GM12873 (cell line): ENCODE results near the gene KMT5C.

Source experiments
- TF ChIP-seq, protein P1 (sequence below): IDR thresholded peaks from 2 replicates; pipeline ENCODE4 v1.5.1; 2012; ENCODE audit warnings: low read depth, mild to moderate bottlenecking, moderate library complexity, low read length, control low read depth; ENCODE audit not compliant: insufficient read depth; ENCODE audit errors: missing control alignments

Gene KMT5C

DNA sequence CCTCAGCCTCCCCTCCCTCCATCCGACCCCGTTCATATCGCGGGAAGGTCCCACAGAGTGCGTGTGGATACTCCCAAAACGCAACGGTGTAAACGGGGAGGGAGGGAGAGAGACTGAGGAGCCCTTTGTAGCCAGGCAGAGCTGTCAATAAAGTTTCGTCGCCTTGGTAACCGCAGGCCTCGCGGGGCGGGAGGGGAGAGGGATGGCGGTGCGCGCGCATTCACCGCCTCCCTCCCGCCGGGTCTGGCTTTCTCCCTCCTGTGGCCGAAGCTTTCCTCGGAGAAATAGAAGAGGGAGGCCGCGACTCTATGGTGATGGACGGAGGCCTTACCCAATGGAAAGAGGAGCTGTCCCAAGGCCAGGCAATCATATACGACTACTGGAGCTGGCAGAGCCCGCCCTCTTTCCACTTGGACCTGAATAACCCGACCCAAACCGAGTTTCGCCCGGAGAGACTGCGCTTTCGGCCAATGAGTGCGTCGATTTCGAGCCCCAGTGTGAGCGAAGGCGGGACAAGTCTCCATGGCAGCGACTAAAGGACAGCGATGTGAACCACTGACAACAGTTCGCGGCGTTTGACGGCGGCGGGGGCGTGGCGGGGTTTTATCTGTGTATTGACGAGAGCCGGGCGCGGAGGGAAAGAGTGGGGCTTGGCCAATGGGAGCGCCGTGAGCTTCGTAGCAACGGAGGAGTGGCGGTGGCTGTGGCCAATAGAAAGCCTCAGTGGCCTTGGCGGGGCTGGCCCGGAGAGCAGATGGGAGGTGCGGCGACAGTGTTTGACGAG, at the start of gene KMT5C:
KMT5C (plus strand) TSS at position 772 of the 784 bp plus-strand sequence. CDS start 2,061 bp downstream, outside the sequence.
- TF ChIP-seq, protein P1, sequence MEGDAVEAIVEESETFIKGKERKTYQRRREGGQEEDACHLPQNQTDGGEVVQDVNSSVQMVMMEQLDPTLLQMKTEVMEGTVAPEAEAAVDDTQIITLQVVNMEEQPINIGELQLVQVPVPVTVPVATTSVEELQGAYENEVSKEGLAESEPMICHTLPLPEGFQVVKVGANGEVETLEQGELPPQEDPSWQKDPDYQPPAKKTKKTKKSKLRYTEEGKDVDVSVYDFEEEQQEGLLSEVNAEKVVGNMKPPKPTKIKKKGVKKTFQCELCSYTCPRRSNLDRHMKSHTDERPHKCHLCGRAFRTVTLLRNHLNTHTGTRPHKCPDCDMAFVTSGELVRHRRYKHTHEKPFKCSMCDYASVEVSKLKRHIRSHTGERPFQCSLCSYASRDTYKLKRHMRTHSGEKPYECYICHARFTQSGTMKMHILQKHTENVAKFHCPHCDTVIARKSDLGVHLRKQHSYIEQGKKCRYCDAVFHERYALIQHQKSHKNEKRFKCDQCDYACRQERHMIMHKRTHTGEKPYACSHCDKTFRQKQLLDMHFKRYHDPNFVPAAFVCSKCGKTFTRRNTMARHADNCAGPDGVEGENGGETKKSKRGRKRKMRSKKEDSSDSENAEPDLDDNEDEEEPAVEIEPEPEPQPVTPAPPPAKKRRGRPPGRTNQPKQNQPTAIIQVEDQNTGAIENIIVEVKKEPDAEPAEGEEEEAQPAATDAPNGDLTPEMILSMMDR = no peak

DNA sequence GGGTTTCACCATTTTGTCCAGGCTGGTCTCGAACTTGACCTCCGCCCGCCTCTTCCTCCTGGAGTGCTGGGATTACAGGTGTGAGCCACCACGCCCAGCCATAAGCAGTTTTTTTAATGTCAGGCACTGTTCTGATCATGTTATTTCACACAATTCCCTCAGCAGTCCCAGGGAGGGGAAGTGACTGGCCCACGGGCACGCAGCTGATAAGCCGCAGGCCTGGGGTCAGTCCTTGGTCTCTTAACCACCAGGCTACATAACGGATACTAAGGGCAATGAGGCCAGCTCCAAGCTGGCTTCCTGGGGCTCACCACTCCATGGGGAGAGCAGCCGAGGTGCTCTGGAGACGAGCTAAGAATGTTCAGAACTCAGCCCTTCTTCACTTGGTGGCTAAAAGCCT, 42.4 kb upstream of the KMT5C start:
- TF ChIP-seq, protein P1 = no peak

DNA sequence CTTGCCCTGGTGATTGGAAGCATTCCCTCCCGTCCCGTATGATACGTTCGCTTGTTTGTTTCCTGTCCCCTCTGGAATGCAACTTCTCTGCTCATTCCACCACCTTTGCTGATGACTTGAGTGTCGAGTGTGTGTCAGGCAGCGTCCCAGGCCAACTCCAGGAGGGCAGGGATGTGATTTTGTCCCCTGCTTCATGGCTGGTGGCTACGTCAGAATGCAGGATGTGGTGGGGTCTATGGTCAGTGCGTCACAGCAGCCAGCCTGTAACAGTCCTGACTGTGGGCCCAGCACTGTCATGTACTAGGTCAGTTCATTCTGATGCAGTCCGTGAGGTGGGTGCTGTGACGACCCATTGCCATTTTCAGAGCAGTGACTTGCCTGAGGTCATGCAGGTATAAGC, 39.7 kb upstream of the KMT5C start:
- TF ChIP-seq, protein P1 = no peak

DNA sequence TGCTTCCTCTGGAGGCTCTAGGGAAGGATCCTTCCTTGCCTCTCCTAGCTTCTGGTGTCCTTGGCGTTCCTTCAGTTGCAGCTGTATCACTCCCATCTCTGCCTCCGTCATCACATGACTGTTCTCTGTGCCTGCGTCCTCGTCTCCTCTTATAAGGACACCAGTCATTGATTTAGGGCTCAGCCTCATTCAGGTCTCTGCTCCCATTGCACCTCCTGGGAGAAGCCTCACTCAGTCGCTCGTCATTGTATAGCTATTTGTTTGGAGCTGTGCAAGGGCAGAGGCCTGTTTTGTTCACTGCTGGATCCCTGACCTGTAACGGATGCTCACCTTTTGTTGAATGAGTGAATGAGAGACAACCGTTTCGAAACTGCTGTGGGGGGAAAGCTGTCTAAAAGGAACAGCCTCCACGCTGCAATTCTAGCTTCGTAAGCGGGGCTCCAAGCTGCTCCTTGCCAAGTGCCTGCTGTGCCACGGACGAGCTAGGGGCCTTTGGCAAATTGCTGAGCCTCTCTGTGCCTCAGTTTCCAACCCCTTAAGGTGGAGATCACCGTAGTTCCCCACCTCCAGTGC, 38.7 kb upstream of the KMT5C start:
- TF ChIP-seq, protein P1 = no peak

DNA sequence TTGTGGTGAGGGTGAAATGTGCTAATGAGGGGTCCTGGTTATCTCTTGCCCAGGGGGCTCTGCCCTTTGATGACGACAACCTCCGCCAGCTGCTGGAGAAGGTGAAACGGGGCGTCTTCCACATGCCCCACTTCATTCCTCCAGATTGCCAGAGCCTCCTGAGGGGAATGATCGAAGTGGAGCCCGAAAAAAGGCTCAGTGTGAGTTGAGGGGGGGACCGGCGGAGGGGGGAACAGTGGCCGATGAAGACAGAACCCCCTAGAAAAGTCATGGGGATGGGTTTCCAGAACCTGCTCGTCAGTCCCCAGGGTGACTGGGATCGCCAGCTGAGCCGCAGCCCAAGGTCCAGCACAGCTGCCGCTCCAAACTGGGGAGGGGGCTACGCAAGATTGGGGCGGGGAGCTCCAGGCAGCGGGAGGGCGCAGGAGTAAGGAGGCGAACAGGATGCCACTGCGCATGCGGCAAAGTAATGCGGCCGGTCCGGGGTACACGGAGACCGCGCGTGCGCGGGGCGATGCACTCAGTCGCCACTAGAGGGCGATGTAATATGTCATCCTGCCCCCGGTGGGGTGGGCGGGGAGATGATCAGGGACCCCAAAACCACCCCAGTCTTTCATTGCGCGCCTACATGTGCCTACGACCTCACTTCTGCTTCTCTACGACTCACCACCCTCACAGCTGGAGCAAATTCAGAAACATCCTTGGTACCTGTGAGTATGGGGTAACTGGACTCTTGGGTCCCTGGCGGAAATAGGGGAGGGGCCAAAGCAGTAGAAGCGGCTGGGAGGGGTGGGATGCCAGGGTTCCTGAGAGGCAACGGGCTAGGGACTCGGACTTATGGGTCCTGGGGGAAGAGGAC, 38.0 kb upstream of the KMT5C start:
- TF ChIP-seq, protein P1 = peak; percentile 98

DNA sequence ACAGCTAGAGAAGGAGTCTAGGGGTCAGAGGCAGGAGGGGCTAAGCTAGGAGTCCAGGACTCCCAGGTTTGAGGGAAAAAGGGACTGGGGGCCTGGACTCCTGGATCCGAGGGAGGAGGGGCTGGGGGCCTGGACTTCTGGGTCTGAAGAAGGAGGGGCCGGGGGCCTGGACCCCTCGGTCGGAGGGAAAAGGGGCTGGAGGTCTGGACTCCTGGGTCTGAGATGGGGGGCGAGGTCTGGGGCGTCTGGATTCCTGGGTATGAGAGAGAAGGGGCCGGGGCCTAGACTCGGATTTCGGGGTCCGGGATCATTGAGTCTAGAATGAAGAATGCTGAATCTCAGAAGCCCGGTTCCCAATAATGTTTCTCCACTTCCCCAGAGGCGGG, 37.4 kb upstream of the KMT5C start:
- TF ChIP-seq, protein P1 = no peak

DNA sequence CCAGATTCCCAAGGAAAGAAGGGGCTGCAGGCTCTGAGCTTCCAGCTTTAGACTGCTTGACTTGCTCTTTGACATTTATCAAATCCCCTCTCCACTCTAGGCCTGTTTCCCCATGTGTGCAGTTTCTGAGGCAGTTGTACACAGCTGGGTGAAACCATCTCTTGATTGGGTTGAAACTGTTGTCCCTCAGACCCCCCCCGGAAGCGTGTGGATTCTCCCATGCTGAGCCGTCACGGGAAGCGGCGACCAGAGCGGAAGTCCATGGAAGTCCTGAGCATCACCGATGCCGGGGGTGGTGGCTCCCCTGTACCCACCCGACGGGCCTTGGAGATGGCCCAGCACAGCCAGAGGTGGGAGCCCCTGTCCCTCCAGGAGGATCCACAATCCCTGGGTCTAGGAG, 36.2 kb upstream of the KMT5C start:
- TF ChIP-seq, protein P1 = no peak
